Measurements from ENCODE around the gene ADCY10.
A peak's percentile ranks its signal among the peaks of the same experiment; 100 is the strongest.
"Not testable (repeated sequence)": the region's sequence is repeated elsewhere in the genome, so short reads cannot be mapped to it uniquely, and the experiment has no call there.

The ADCY10 gene

DNA sequence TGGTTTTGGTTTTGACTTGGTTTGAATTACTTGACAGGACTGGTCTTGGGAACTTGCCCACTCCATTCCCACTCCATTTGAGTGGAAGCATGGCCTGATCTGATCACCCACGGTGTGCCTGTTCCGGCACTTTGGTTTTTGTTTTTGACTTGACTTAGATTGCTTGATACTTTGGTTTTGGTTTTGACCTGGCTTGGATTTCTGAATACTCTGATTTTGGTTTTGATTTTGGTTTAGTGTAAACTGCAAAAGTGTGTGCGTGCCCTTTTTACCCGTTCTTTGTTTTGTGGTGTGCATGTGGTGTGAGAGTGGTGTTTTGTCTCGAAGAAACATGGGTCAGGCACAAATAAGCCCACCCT, 50.0 kb downstream of the ADCY10 start:
- Histone ChIP-seq H3K36me3 (ENCODE audit: control insufficient read depth, insufficient read depth, low read length, severe bottlenecking) (no peaks in the 10 kb centered on the region), H3K9me3 (ENCODE audit: control insufficient read depth, low read length) (no peaks in the 10 kb centered on the region), H3K27me3 (replicated peaks; ENCODE audit: control insufficient read depth, insufficient read depth, low read length) (no peaks in the 10 kb centered on the region), H3K9ac (ENCODE audit: low read length) (no peak overlapping the region), H3K4me1 (ENCODE audit: control insufficient read depth, insufficient read depth, low read length) (no peaks in the 10 kb centered on the region), H3K4me3 (ENCODE audit: low read length) (no peak overlapping the region)
- no peak for DNase-seq (ENCODE audit: low read depth)

DNA sequence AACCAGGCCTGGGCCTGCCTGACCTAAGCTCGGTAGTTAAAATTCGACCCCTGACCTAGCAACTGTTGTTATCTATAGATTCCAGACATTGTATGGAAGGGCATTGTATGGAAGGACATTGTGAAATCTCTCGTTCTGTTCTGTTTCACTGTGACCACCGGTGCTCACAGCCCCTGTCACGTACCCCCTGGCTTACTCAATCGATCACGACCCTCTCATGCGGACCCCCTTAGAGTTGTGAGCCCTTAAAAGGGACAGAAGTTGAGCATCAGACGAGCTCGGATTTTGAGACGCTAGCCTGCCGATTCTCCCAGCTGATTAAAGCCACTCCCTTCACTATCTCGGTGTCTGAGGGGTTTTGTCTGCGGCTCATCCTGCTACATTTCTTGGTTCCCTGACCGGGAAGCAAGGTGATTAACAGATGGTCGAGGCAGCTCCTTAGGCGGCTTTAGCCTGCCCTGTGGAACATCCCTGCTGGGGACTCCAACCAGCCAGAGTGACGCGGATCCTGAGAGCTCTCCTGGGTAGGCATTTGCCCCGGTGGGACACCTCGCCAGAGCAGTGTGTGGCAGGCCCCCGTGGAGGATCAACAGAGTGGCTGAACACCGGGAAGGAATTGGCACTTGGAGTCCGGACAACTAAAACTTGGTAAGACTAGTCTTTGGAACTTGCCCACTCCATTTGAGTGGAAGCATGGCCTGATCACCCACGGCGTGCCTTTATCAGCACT, 50.6 kb downstream of the ADCY10 start:
- H3K9ac ChIP-seq (ENCODE audit: low read length); H3K4me3 ChIP-seq (ENCODE audit: low read length); H3K36me3 ChIP-seq (ENCODE audit: control insufficient read depth, insufficient read depth, low read length, severe bottlenecking); H3K27me3 ChIP-seq (replicated peaks; ENCODE audit: control insufficient read depth, insufficient read depth, low read length); DNase-seq (ENCODE audit: low read depth); H3K4me1 ChIP-seq (ENCODE audit: control insufficient read depth, insufficient read depth, low read length); H3K9me3 ChIP-seq (ENCODE audit: control insufficient read depth, low read length): not testable (repeated sequence)

DNA sequence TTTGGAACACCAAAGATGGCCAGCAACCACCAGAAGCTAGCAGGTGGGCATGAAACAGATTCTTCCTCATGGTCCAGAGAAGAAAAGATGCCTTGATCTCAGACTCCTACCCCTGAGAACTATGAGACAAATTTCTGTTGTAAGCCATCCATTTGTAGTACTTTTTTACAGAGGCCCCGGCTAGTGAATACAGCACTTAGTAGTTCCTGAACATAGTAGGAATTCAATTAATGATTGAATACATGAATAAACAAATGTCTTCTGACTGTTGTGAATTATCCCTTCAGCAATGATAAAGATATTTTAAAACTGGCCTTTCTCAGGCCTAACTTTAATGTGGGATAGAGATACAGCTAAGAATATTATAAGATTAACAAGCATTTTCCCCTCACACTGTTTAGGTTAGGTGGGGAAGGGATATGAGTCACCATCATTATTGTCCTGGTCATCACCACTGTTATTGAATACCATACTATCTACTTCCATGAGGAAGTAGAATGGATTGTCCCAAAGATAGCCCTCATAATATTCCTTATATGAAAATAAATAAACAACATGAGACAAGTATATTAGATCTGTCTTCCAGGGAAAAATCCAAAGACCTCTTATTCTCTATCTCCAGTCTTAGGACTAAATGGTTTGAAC, 51.4 kb downstream of the ADCY10 start:
- Histone ChIP-seq H3K4me3 (ENCODE audit: low read length) (no peak overlapping the region), H3K27me3 (replicated peaks; ENCODE audit: control insufficient read depth, insufficient read depth, low read length) (no peaks in the 10 kb centered on the region), H3K9me3 (ENCODE audit: control insufficient read depth, low read length) (no peaks in the 10 kb centered on the region), H3K4me1 (ENCODE audit: control insufficient read depth, insufficient read depth, low read length) (no peaks in the 10 kb centered on the region), H3K36me3 (ENCODE audit: control insufficient read depth, insufficient read depth, low read length, severe bottlenecking) (no peaks in the 10 kb centered on the region), H3K9ac (ENCODE audit: low read length) (no peak overlapping the region)
- no peak for DNase-seq (ENCODE audit: low read depth)

GRCh38 chr1:167861664-167862381, 52.1 kb downstream of the ADCY10 start:
- Histone ChIP-seq H3K36me3 (ENCODE audit: control insufficient read depth, insufficient read depth, low read length, severe bottlenecking) (no peaks in the 10 kb centered on the region), H3K27me3 (replicated peaks; ENCODE audit: control insufficient read depth, insufficient read depth, low read length) (no peaks in the 10 kb centered on the region), H3K4me1 (ENCODE audit: control insufficient read depth, insufficient read depth, low read length) (no peaks in the 10 kb centered on the region), H3K4me3 (ENCODE audit: low read length) (no peak overlapping the region), H3K9ac (ENCODE audit: low read length) (no peak overlapping the region), H3K9me3 (ENCODE audit: control insufficient read depth, low read length) (no peaks in the 10 kb centered on the region)
- no peak for DNase-seq (ENCODE audit: low read depth)

DNA sequence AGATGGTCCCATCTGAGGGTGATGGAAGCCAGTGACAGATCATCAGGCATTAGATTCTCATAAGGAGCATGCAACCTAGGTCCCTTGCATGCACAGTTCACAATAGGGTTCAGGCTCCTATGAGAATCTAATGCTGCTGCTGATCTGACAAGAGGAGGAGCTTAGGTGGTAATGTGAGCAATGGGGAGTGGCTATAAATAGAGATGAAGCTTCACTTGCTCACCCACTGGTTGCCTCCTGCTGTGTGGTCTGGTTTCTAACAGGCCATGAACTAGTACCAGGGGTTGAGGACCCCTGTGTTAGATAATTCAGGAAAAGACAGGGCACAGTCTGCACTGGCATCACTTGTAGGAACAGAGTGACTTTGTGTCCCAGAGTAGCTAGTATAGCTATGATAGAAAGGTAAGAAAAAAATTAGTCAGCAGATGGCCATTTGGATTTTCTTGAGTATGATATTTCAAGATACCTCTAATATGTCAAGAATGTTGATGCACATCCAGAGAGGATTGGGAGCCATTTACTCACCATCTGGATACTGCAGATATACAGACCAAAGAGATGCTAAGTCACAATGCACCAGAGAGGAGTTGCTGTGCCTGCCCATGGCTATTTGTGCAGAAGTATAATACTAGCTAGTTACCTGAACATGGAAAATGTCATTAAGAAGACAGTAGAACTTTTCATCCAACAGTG, 53.6 kb downstream of the ADCY10 start:
- Histone ChIP-seq H3K27me3 (replicated peaks; ENCODE audit: control insufficient read depth, insufficient read depth, low read length) (no peaks in the 10 kb centered on the region), H3K9me3 (ENCODE audit: control insufficient read depth, low read length) (no peaks in the 10 kb centered on the region), H3K4me3 (ENCODE audit: low read length) (no peak overlapping the region), H3K9ac (ENCODE audit: low read length) (no peak overlapping the region), H3K4me1 (ENCODE audit: control insufficient read depth, insufficient read depth, low read length) (no peaks in the 10 kb centered on the region), H3K36me3 (ENCODE audit: control insufficient read depth, insufficient read depth, low read length, severe bottlenecking) (no peaks in the 10 kb centered on the region)
- peak; percentile 7 for DNase-seq (ENCODE audit: low read depth)

DNA sequence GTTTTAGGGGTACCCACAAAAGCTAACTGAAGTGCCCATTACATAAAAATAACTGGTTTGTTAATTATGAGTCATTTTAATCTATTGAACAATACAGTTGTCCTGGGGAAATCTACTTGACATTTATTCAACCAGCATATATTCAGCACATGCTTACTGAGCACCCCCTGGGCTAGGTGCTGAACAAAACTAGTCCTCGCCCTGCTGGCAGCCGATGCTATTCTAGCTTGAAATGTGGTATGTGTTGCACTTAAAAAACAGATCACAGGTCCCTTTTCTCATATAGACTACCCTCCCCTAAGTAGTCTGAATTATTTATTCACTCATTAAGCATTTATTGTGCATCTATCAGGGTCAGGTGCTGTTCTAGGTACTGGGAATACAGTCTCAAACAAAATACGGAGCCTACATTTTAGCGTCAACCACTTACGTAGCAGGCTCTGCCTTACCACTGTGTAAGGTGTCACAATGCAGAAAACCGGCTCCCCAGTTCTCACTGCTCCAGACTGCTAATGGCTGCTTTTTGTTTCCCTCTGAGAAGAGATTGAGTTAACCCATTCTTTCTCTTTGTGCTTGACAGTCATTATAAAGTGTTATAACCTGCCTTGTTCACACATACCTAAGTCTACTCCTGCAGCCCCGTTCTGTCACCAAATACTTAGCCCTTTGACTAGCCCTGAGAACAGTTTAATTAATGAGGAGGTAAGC, 57.1 kb downstream of the ADCY10 start:
- H3K36me3 ChIP-seq (ENCODE audit: control insufficient read depth, insufficient read depth, low read length, severe bottlenecking): no peaks in the 10 kb centered on the region
- H3K4me3 ChIP-seq (ENCODE audit: low read length): no peak overlapping the region
- H3K9me3 ChIP-seq (ENCODE audit: control insufficient read depth, low read length): no peaks in the 10 kb centered on the region
- H3K27me3 ChIP-seq (replicated peaks; ENCODE audit: control insufficient read depth, insufficient read depth, low read length): no peaks in the 10 kb centered on the region
- no peak overlapping the region for H3K9ac ChIP-seq (ENCODE audit: low read length)
- no peak for DNase-seq (ENCODE audit: low read depth)
- H3K4me1 ChIP-seq (ENCODE audit: control insufficient read depth, insufficient read depth, low read length): no peaks in the 10 kb centered on the region

DNA sequence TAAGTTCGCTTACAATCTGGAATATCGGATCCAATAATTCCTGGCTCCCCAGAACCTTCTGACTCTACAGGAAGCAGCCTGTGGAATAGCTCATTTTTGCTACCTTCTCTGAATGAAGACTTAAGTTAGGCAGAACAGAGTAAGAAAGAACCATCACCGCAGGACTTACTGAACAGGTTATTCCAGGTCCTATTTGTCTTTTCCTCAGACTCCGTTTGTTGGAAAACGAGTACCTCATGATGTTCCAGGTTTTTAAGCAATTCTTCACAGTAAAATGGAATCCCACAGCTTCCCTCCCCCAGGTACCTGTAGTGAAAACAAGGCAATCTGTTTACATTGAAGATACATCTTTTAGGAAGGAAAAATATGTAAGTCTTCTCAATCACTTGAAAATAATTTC, 59.8 kb downstream of the ADCY10 start:
- Histone ChIP-seq H3K9me3 (ENCODE audit: control insufficient read depth, low read length) (no peaks in the 10 kb centered on the region), H3K4me3 (ENCODE audit: low read length) (no peak overlapping the region)
- no peak for DNase-seq (ENCODE audit: low read depth)

DNA sequence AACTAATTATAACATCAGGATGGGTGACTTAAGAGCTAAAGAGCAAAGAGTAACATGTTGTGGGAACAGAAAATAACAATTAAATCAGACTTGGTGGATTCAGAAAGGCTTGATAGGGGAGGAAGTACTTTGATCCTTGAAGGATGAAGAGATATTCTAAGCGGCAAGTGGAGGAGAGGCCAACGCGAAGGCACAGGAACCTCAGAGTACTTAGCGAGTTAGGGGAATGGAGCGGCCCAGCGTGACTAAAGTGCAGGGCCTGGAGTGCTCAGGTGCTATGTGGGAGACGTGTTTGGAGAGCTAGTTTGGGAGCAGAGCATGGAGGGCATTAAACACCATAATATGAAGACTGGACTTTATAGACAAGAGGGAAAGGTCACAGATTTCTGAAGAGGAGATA, 64.3 kb downstream of the ADCY10 start:
- no peak for DNase-seq (ENCODE audit: low read depth)

More for the DNA sequence above, 59.8 kb downstream of the ADCY10 start:
- H3K36me3 ChIP-seq (ENCODE audit: control insufficient read depth, insufficient read depth, low read length, severe bottlenecking): no peaks in the 10 kb centered on the region
- H3K9ac ChIP-seq (ENCODE audit: low read length): no peak overlapping the region
- H3K27me3 ChIP-seq (replicated peaks; ENCODE audit: control insufficient read depth, insufficient read depth, low read length): no peaks in the 10 kb centered on the region
- H3K4me1 ChIP-seq (ENCODE audit: control insufficient read depth, insufficient read depth, low read length): no peaks in the 10 kb centered on the region

DNA sequence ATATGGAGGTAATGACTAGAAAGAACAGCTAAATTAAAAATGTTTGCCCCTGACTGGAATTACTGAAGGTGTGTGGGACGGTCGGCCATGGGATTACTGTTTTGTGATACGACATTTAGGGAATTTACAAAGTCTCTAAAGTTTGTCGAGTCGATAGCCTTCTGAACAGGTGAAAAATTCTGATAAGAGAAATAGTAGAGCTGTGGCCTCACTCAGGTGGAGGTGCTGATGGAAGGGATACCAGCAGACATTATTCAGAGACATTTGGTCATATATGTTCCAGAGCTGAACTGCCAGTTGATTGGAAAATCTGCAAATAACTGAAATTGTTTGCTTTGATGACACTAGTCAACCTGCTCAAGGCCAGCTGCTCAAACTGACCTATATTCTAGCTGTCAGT, 71.1 kb downstream of the ADCY10 start:
- H3K9me3 ChIP-seq (ENCODE audit: control insufficient read depth, low read length): no peaks in the 10 kb centered on the region
- H3K9ac ChIP-seq (ENCODE audit: low read length): no peak overlapping the region
- H3K4me3 ChIP-seq (ENCODE audit: low read length): no peak overlapping the region
- no peaks in the 10 kb centered on the region for H3K27me3 ChIP-seq (replicated peaks; ENCODE audit: control insufficient read depth, insufficient read depth, low read length)
- no peaks in the 10 kb centered on the region for H3K36me3 ChIP-seq (ENCODE audit: control insufficient read depth, insufficient read depth, low read length, severe bottlenecking)
- no peak for DNase-seq (ENCODE audit: low read depth)
- no peaks in the 10 kb centered on the region for H3K4me1 ChIP-seq (ENCODE audit: control insufficient read depth, insufficient read depth, low read length)

More for the DNA sequence above, 64.3 kb downstream of the ADCY10 start:
- no peaks in the 10 kb centered on the region for H3K9me3 ChIP-seq (ENCODE audit: control insufficient read depth, low read length)
- no peaks in the 10 kb centered on the region for H3K4me1 ChIP-seq (ENCODE audit: control insufficient read depth, insufficient read depth, low read length)
- H3K27me3 ChIP-seq (replicated peaks; ENCODE audit: control insufficient read depth, insufficient read depth, low read length): no peaks in the 10 kb centered on the region
- H3K36me3 ChIP-seq (ENCODE audit: control insufficient read depth, insufficient read depth, low read length, severe bottlenecking): no peaks in the 10 kb centered on the region
- no peak overlapping the region for H3K9ac ChIP-seq (ENCODE audit: low read length)
- H3K4me3 ChIP-seq (ENCODE audit: low read length): no peak overlapping the region

DNA sequence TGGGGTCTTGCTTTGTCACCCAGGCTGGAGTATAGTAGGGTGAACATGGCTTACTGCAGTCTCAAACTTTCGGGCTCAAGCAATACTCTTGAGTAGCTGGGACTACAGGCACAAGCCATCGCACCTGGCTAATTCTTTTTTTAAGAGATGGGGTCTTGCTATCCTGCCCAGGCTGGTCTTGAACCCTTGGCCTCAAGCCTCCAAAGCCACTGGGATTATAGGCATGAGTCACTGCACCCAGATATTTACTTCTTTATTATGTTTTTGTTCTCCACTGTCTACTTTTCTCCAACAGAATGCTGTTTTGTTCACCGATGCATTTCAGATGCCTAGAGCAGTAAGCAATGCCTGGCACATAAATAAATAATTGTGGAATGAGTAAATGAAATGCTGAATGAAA, 72.4 kb downstream of the ADCY10 start:
- no peaks in the 10 kb centered on the region for H3K36me3 ChIP-seq (ENCODE audit: control insufficient read depth, insufficient read depth, low read length, severe bottlenecking)
- H3K4me1 ChIP-seq (ENCODE audit: control insufficient read depth, insufficient read depth, low read length): no peaks in the 10 kb centered on the region
- no peaks in the 10 kb centered on the region for H3K9me3 ChIP-seq (ENCODE audit: control insufficient read depth, low read length)
- no peak overlapping the region for H3K9ac ChIP-seq (ENCODE audit: low read length)
- DNase-seq (ENCODE audit: low read depth): no peak
- no peaks in the 10 kb centered on the region for H3K27me3 ChIP-seq (replicated peaks; ENCODE audit: control insufficient read depth, insufficient read depth, low read length)
- no peak overlapping the region for H3K4me3 ChIP-seq (ENCODE audit: low read length)

DNA sequence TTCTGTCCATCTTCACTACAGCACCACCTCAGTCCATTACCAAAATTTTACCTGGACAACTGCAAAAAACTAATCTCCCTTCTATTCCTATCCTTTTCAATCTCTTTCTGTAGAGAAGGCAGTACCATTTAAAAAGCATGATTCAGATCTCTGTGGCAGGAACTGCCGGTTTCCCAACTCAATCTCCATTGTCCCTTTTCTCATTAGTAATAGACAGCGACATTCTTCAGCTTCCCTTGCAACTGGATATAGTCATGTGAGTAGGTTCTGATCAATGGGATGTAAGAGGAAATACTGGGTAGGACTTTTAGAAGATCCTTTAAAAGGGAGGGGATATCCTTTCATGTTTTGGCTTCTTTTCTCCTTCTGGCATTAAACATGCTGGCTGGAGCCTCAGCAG, 74.9 kb downstream of the ADCY10 start:
- Histone ChIP-seq H3K9ac (ENCODE audit: low read length) (no peak overlapping the region), H3K9me3 (ENCODE audit: control insufficient read depth, low read length) (no peaks in the 10 kb centered on the region), H3K36me3 (ENCODE audit: control insufficient read depth, insufficient read depth, low read length, severe bottlenecking) (no peaks in the 10 kb centered on the region), H3K4me3 (ENCODE audit: low read length) (no peak overlapping the region), H3K27me3 (replicated peaks; ENCODE audit: control insufficient read depth, insufficient read depth, low read length) (no peaks in the 10 kb centered on the region), H3K4me1 (ENCODE audit: control insufficient read depth, insufficient read depth, low read length) (no peaks in the 10 kb centered on the region)
- DNase-seq (ENCODE audit: low read depth): no peak

Measured in adipocyte (in vitro differentiated cells).